GM19240 (cell line): ENCODE measurements around the gene LSP1.

Source experiments
- DNase-seq: peaks from one replicate; pipeline ENCODE4 v3.0.0; 2011; ENCODE audit warnings: low spot score; ENCODE audit not compliant: insufficient read length

Gene LSP1

DNA sequence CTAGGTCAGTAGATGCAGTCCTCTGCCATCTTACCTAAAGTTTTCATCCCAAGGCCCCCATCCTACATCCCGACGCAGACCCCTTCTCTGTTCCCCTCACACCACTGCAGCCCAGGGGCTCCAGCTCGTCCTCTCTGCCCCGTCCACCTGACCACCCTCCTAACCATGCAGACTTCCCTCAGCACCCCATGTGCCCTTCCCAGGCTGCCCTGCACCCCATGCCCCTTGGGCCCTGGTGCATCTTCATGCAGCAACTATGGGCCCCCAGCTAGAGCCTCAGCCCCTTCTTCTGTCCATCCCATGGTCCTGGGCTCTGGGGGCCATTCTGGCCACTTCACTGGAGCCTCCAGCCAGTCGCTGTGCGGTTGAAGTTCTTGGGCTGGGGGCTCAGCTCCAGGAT lies 35.9 kb downstream of the LSP1 start:
- DNase-seq: no peak

DNA sequence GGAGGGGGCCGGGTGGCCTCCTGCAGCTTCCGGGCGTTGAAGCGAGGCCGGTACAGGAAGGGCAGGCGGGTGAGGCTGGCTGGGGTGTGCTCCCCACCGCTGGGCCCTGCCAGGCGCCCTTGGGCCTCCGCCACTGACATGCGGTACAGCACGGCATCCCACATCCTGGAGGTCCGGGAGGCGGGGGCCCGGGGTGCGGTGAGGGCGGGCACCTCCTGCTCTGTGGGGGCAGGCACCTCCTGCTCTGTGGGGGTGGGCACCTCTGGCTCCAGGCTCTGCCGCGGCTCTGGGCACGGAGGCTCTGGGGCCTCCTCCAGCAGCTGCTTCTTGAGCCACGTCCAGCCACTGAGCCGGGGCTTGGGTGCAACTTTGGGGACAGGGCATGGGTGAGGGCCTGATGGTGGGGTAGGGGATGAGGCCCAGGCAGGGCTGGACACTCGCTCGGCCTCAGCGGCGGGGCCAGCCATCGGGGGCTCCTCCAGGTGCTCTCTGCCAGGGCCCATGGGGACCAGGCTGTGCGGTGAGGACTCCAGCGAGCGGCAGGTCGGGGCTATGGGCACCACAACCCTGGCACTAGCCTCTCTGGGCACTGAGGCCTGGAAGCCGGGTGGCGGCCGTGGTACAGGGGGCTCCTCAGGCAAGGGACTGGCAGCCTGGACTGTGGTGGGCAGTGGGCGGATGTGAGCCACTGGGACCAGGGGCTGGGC lies 36.5 kb downstream of the LSP1 start:
- no peak for DNase-seq

- no peak for DNase-seq
Observed at GRCh38 chr11:1889941-1890855, 37.3 kb downstream of the LSP1 start.

GRCh38 chr11:1890856-1891830 lies 38.3 kb downstream of the LSP1 start:
- no peak for DNase-seq

DNA sequence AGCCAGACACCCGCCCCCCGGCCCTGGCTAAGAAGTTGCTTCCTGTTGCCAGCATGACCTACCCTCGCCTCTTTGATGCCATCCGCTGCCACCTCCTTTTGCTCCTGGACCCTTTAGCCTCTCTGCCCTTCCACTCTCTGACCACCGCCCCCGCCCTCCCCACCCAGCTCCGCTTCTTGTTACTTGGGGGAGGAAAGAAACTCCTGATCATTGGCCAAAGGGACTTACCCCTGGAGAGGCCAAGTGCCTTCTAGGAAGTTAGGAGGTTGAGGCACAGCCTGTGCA lies 38.9 kb downstream of the LSP1 start, which contains the start of gene PRR33:
TSS of gene PRR33 (minus strand) at position 65 of the 285 bp plus-strand sequence. CDS start 1,311 bp downstream, outside the sequence.
- DNase-seq: no peak

- no peak for DNase-seq
Observed at GRCh38 chr11:1892116-1892515, 39.2 kb downstream of the LSP1 start.

DNA sequence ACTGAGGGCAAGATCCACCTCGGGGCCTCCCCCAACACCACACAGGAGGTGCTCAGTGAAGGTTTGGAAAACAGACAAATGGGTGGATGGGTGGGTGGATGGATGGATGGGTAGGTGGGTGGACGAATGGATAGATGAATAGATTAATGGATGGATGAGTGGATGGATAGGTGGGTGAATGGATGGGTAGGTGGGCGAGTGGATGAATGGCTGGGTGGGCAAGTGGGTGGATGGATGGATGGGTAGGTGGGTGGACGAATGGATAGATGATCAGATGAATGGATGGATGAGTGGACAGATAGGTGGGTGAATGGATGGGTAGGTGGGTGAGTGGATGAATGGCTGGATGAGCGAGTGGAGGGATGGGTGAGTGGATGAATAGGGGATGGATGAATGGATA lies 39.7 kb downstream of the LSP1 start:
- DNase-seq: no peak

DNA sequence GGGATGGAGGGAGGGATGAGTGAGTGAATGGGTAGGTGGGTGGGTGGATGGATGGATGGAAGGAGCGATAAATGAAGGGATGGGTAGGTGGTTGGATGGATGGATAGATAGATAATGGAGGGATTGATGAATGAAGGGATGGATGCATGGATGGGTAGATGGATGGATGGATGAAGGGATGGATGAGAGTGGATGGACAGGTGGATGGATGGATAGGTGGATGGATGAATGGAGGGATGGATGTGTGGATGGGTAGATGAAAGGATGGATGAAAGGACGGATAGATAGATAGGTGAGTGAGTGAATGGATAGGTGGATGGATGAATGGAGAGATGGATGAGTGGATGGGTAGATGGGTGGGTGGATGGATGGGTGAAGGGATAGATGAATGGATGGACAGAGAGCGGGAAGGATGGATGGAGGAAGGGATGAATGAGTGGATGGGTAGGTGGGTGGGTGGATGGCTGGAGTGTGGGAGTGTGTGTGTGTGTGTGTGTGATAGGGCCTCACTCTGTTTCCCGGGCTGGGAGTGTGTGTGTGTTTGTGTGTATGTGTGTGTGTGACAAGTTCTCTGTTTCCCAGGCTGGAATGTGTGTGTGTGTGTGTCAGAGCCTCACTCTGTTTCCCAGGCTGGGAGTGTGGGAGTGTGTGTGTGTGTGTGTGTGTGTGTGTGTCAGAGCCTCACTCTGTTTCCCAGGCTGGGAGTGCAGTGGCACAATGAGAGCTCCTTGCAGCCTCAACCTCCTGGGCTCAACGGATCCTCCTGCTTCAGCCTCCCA lies 40.9 kb downstream of the LSP1 start:
- DNase-seq: no peak

- no peak for DNase-seq
Observed at GRCh38 chr11:1894759-1895158, 41.9 kb downstream of the LSP1 start.

- DNase-seq: no peak
Observed at GRCh38 chr11:1896468-1896867, 43.6 kb downstream of the LSP1 start.

DNA sequence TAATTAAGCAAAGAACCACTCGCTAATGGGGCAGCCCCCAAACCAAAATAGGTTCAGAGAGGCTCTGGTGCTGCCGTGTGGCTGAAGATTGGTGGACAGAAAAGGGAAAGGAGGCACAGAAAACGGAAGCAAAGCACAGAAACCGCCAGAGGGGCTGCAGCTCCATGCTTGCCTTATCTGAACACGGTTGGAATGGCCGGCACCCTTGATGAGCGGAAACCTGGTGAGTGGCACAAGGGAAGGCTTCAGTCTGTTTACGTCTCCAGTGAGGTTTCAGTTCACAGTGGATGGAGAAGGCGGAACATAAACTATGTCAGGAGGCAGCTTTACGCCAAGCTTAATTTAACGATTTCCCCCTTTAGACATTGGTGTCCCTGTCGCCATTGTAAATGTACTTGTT lies 44.0 kb downstream of the LSP1 start:
- no peak for DNase-seq

DNA sequence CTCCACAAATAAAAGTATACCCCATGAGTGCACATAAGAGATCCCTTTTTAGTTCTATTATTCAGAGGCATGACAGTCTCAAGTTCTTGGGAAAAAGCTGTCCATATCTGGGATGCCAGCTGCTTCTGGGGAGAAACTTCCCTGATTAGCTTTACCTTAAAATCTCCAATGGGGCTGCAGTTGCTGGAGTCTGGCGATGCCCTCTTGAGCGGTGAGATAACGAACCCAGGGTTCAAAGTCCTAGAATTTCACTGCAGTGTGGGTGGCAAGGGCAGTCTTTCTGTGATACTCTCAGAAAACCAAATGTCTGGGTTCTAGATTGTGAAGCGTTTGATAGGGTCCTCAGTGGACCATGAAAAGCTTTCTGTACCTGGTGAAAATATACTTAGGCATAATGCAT lies 46.2 kb downstream of the LSP1 start:
- no peak for DNase-seq

GRCh38 chr11:1899686-1900085 lies 46.8 kb downstream of the LSP1 start:
- DNase-seq: no peak

DNA sequence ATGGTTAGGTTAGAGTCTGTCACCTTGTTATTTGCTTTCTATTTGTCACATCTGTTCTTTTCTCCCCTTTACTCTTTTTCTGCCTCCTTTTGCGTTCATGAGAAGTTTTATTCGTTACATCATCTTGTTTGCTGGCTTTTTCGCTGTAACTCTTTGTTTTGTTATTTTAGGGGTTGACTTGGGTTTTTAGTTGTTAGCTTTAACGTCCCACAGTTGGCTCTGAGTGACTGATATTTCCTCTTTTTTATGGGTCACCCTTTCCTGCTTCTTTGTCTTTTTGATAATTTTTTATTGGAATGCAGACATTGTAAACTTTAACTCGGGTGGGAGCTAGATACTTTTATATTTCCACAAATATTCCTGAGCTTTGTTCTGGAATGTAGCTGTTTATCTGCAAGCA lies 53.3 kb downstream of the LSP1 start:
- DNase-seq: no peak

DNA sequence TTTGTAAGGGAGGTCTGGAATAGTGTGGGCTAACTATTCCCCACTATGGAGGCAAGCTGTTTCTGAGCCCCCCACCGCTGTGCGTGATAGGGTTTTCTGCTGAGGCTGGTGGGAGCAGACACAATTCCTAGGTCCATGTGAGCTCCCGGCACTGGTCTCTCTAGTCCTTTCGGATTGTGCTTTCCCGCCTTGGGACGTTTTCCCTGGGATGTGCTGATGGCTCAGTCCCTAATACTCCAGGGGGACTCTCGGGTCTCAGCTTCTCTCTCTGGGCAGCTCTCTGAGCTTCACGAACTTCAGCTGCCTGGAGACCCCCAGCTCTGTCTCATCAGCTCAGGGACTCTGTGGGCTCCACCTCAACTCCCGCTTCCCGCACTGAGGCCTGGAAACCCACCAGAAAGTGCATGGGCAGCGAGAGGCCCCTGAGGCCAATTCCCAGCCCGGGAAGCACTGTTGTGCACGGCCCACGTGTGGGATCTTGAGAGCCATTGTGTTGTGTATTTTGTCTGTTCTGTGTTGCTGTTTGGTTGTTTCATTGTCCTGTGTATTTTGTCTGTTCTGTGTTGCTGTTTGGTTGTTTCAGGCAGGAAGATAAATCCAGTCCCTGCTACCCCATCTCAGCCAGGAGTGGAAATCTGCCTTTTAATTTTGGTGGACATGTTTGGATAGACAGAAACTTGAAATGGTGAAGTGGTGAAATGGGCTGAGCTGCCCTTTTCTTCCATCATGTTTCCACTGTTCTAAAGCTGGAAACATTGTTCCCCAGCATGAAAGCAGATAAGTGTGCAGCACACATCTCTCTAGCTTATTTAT lies 53.9 kb downstream of the LSP1 start:
- DNase-seq: no peak

- no peak for DNase-seq
Observed at GRCh38 chr11:1908618-1909017, 55.7 kb downstream of the LSP1 start.

GRCh38 chr11:1909524-1909923 lies 56.6 kb downstream of the LSP1 start:
- no peak for DNase-seq

DNA sequence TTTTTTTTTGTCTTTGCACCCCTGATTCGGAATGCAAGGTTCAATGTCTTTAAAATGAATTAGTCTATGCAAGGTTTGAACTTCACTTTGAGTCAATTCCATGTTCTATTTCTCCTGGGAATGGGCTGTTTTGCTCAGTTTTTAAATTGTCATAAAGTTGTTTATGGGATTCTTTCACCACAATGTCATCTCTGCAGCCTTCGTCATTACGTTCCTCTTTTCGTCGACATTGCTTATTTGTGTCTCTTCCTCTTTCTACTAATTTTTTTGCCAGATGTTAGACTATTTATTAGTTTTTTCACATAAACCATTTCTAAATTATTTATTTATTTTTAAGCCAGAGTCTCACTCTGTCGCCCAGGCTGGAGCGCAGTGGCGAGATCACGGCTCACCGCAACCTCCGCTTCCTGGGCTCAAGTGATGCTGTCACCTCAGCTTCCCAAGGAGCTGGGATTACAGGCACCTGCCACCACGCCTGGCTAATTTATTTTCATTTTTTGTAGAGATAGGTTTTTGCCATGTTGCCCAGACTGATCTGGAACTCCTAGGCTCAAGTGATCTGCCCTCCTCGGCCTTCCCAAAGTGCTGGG lies 59.5 kb downstream of the LSP1 start:
- DNase-seq: no peak

DNA sequence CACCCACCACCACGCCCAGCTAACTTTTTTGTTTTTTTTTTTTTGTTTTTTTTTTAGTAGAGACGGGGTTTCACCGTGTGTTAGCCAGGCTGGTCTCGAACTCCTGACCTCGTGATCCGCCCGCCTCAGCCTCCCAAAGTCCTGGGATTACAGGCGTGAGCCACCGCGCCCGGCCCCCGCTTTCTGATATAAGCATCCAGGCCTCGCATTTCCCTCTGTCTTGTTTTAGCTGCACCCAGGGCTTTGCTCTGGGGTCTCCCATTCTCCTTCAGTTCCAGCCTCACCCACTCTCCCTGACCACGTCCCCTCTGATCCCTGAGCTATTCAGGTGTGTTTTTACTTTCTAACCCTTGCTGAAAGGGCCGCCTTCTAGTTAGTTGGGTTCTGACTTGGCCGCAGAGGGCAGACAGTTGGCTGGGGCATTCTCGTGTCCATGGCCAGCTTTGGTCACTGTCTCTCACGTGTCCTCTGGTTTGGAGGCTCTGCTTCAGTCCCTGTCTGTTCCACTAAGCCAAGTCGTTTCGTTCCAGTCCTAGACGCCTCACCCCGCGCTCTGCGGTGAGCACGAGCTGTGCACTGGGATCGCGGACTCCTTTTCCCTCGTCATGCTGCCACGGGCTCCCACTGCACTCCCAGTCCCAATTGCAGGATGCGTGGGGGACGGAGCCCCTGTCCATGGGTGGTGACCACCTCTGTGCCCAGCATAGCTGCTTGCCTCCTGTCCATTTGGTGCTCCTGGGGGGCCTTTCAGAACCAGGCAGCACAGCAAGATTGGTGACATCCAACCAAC lies 60.6 kb downstream of the LSP1 start:
- DNase-seq: no peak
